B cell (primary cell): Measurements from ENCODE around the gene FSCN2. TPM values are rescaled to one million over a fixed set of nuclear protein-coding genes. Genes with fewer than 3 reads are reported as not detected.

Experiments used
- ATAC-seq: fragments of 200-7000 bp; cut with Tn5 transposase; one replicate; pipeline ENCODE4 v1.10.0; 2021; ENCODE audit warnings: low read depth, mild to moderate bottlenecking, moderate number of reproducible peaks, moderate library complexity
- CTCF ChIA-PET: fragments of 350-600 bp; sonication (Branson Sonifier 250); formaldehyde crosslinking; loops from one replicate; lab custom pipeline; 2021; ENCODE audit warnings: antibody characterized with exemption, inconsistent platforms; lab: Charles Lee
- POLR2A ChIA-PET: fragments of 350-600 bp; sonication (Branson Sonifier 250); formaldehyde crosslinking; loops from one replicate; lab custom pipeline; 2021; ENCODE audit warnings: antibody characterized with exemption; lab: Charles Lee
- DNase-seq: peaks from one replicate; pipeline ENCODE4 v3.0.0; 2013
- H2AFZ ChIP-seq: 2 replicates; pipeline ENCODE4 v1.6.1; 2012; ENCODE audit warnings: mild to moderate bottlenecking, low read depth, low read length; ENCODE audit not compliant: insufficient read depth, poor library complexity, severe bottlenecking
- H3K27ac ChIP-seq, 2 donors: 1 replicate in 1 of 2; 2 replicates in 1 of 2; pipeline ENCODE4 v1.5.1; 2012 to 2013; ENCODE audit warnings: low read length in 2 of 2, mild to moderate bottlenecking in 2 of 2, moderate library complexity in 1 of 2
- H3K27me3 ChIP-seq, 4 experiments: fragments of 200-600 bp in 1 of 4; sonication (generic) in 1 of 4; replicated peaks in 1 of 4; 1 replicate in 2 of 4; 2 replicates in 2 of 4; pipeline versions ENCODE4 v1.6.1 to v1.7.0; 2013 to 2016; ENCODE audit warnings: low read length in 3 of 4, mild to moderate bottlenecking in 2 of 4, mixed read lengths in 1 of 4, moderate library complexity in 1 of 4; ENCODE audit not compliant: insufficient read depth in 4 of 4, control insufficient read depth in 3 of 4; ENCODE audit errors: control extremely low read depth in 1 of 4
- H3K36me3 ChIP-seq, 2 experiments: replicated peaks in 1 of 2; 1 replicate in 1 of 2; 2 replicates in 1 of 2; pipeline versions ENCODE4 v1.6.1 to v1.7.1; 2013; ENCODE audit warnings: low read length in 1 of 2; ENCODE audit not compliant: insufficient read depth in 2 of 2, control insufficient read depth in 1 of 2; ENCODE audit errors: control extremely low read depth in 1 of 2, extremely low read depth in 1 of 2
- H3K4me1 ChIP-seq, 2 donors: fragments of 200-600 bp in 1 of 2; sonication (generic) in 1 of 2; 1 replicate in 1 of 2; 2 replicates in 1 of 2; pipeline versions ENCODE4 v1.5.1 to v1.6.1; 2013 to 2017; ENCODE audit warnings: low read length in 2 of 2; ENCODE audit not compliant: control insufficient read depth in 2 of 2, insufficient read depth in 2 of 2
- H3K4me2 ChIP-seq: replicated peaks from 2 replicates; pipeline ENCODE3; 2012; ENCODE audit warnings: mild to moderate bottlenecking, low read depth, low read length; ENCODE audit not compliant: poor library complexity, severe bottlenecking
- H3K4me3 ChIP-seq, 5 experiments: fragments of 200-600 bp in 1 of 5; sonication (generic) in 1 of 5; 1 replicate in 3 of 5; 2 replicates in 2 of 5; pipeline versions ENCODE4 v1.5.1 to v1.7.0; 2011 to 2016; ENCODE audit warnings: low read length in 4 of 5, mild to moderate bottlenecking in 4 of 5, low read depth in 2 of 5, control low read depth in 1 of 5, moderate library complexity in 1 of 5; ENCODE audit not compliant: insufficient read depth in 1 of 5; ENCODE audit errors: control extremely low read depth in 1 of 5, extremely low read depth in 1 of 5
- H3K79me2 ChIP-seq: fragments of 200-600 bp; sonication (generic); one replicate; pipeline ENCODE4 v1.6.0; 2016; ENCODE audit warnings: low read length; ENCODE audit not compliant: control insufficient read depth, insufficient read depth
- H3K9ac ChIP-seq: fragments of 200-600 bp; sonication (generic); 2 replicates; pipeline ENCODE4 v1.6.1; 2017; ENCODE audit warnings: mild to moderate bottlenecking, low read length, moderate library complexity
- H3K9me3 ChIP-seq, 3 donors: one replicate each; pipeline versions ENCODE4 v1.6.1 to v1.7.1; 2013; ENCODE audit warnings: low read length in 2 of 3; ENCODE audit not compliant: control insufficient read depth in 2 of 3, insufficient read depth in 1 of 3; ENCODE audit errors: control extremely low read depth in 1 of 3
- H4K20me1 ChIP-seq: 2 replicates; pipeline ENCODE4 v1.6.0; 2012; ENCODE audit warnings: mild to moderate bottlenecking, low read length; ENCODE audit not compliant: insufficient read depth, control insufficient read depth, poor library complexity, severe bottlenecking
- H3K27ac Mint-ChIP-seq: one replicate; pipeline ENCODE4 v1.8.0; 2021; ENCODE audit warnings: mixed read lengths
- H3K27me3 Mint-ChIP-seq: one replicate; pipeline ENCODE4 v1.8.0; 2021; ENCODE audit warnings: mixed read lengths
- H3K4me1 Mint-ChIP-seq: one replicate; pipeline ENCODE4 v1.8.0; 2021; ENCODE audit warnings: mixed read lengths
- H3K4me3 Mint-ChIP-seq: one replicate; pipeline ENCODE4 v1.8.0; 2021; ENCODE audit warnings: mixed read lengths
- H3K9me3 Mint-ChIP-seq: one replicate; pipeline ENCODE4 v1.8.0; 2022; ENCODE audit warnings: mixed read lengths; ENCODE audit not compliant: insufficient read depth
- CTCF ChIP-seq: fragments of 200-600 bp; IDR thresholded peaks from one replicate; pipeline ENCODE4 v1.8.0; 2022; ENCODE audit warnings: antibody characterized with exemption, mild to moderate bottlenecking
- EZH2 ChIP-seq: IDR thresholded peaks from 2 replicates; pipeline ENCODE4 v1.6.1; 2012; ENCODE audit warnings: borderline replicate concordance, low read depth, mild to moderate bottlenecking, moderate library complexity, low read length; ENCODE audit not compliant: insufficient read depth, poor library complexity, severe bottlenecking
- WGBS: methylation state at CpG from one replicate; pipeline ENCODE4 v1.1.5; 2013; ENCODE audit warnings: missing lambda C conversion rate; ENCODE audit not compliant: insufficient coverage; 5-methylcytosine and 5-hydroxymethylcytosine counted together
- intact Hi-C: fragments of 100-400 bp; cut with micrococcal nuclease; formaldehyde crosslinking; loops from one replicate; pipeline ENCODE4 v1.10.0; 2022
- polyA plus RNA-seq: library from polyadenylated mRNA; depleted of rRNA; stranded (reverse); fragments of >200 nt; gene quantifications from 2 replicates; pipeline ENCODE4 v1.2.3, GENCODE V29; 2012
- total RNA-seq, 2 donors: library from RNA; stranded (reverse); fragments of 120-200 nt in 1 of 2; gene quantifications; 1 replicate in 1 of 2; 2 replicates in 1 of 2; pipeline versions ENCODE4 v1.2.3 to v1.2.4, GENCODE V29; 2013 to 2022

FSCN2 gene
- total and polyA plus RNA-seq, 2 donors (not counting 1 experiment from before 2014, with no cell fraction given), result 6.3 to 12.0 TPM

DNA sequence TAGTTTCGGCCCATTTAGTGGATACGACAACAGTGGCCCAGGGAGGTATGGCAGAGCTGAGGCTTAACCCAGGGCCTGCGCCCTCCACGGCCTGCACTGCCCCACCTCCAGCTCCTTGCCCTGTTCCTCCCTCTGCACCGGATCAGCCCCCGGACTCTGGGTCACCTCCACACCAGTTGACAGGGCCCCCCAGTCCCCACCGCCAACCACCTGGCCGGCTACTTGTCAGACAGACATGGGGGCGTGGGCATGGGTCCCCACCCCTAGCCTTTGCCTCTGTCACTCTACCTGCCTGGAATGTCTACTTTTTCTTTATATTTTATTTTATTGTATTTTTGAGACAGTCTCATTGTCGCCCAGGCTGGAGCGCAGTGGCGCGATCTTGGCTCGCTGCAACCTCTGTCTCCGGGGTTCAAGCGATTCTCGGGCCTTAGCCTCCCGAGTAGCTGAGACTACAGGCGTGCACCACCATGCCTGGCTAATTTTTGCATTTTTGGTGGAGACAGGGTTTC is 12.6 kb upstream of the FSCN2 start:
- peaks cover 0 to 22% of the 10 kb centered on the region in 2 experiments for H3K36me3 ChIP-seq
- peaks cover 45 to 69% of the 10 kb centered on the region in 2 donors for H3K4me1 ChIP-seq
- H3K27ac ChIP-seq, result peak overlapping the region; percentile 97 to 98
- TF ChIP-seq EZH2 (no peak), CTCF (no peak)
- Mint-ChIP-seq H3K27me3 (no peaks in the 10 kb centered on the region), H3K4me3 (peak overlapping the region; percentile 98), H3K9me3 (no peaks in the 10 kb centered on the region), H3K4me1 (peaks cover 61% of the 10 kb centered on the region), H3K27ac (peak overlapping the region; percentile 99)
- no peak overlapping the region for H2AFZ ChIP-seq
- no peak for ATAC-seq
- H4K20me1 ChIP-seq, result peaks cover 20% of the 10 kb centered on the region
- no peaks in the 10 kb centered on the region for H3K9me3 ChIP-seq
- H3K27me3 ChIP-seq, result no peaks in the 10 kb centered on the region
- peaks cover 66% of the 10 kb centered on the region for H3K79me2 ChIP-seq
- H3K4me3 ChIP-seq, result peak overlapping the region; percentile 61 to 94 (median 76)
- ChIA-PET CTCF (interaction anchor here (0.9 to 4.4 kb wide), 10 partner anchors 15 to 224 kb away, joined by 3 to 25 read pairs (median 4); partner anchors contain the start of gene FAAP100), POLR2A (interaction anchor here (0.6 to 4.8 kb wide), 5 partner anchors 27 to 605 kb away, joined by 3 to 33 read pairs (median 3); partner anchors contain the start of gene FAAP100)
- H3K4me2 ChIP-seq, result peak overlapping the region; percentile 99
- intact Hi-C loops, result loop anchor here (5.0 to 10.0 kb wide), 4 partner anchors 221 to 1253 kb away; partner anchors contain the start of genes P4HB, RNF213 and SLC38A10
- 26% methylated on average over 16 of the region's 19 CpGs for WGBS
- peak overlapping the region; percentile 87 for H3K9ac ChIP-seq
- DNase-seq, result no peak

DNA sequence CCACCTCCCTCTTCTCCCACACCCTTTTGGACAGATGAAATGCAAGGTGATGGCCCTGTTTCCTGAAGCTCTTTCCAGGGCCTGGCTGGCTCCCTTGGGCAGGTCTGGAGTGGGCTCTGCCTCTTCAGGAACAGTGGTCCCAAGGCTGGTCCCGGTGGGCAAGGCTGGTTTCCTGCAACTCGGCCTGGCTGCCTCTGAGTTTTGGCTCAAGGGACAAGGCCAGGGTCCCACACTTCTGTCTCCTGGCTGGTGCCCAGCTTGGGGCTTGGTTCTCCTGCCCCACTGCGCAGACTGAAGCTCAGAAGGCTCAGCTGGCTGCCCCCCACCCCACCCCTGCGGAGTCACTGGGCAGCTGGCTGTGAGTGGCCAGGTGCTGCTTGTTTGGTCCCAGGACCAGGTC is 11.7 kb upstream of the FSCN2 start:
- TF ChIP-seq EZH2, result no peak
- WGBS, result 66% methylated on average over 4 of the region's 4 CpGs
- Histone ChIP-seq H3K4me1 (peaks cover 40 to 60% of the 10 kb centered on the region in 2 donors), H3K4me2 (peak overlapping the region; percentile 99), H3K27ac (peak overlapping the region; percentile 97 to 98), H3K4me3 (peak overlapping the region; percentile 61 to 94 (median 76)), H4K20me1 (peaks cover 12% of the 10 kb centered on the region), H3K27me3 (no peaks in the 10 kb centered on the region), H3K9ac (peak overlapping the region; percentile 87), H3K79me2 (peaks cover 58% of the 10 kb centered on the region), H2AFZ (no peak overlapping the region), H3K36me3 (peaks cover 0 to 14% of the 10 kb centered on the region in 2 experiments), H3K9me3 (no peaks in the 10 kb centered on the region)
- peaks cover 55% of the 10 kb centered on the region for H3K4me1 Mint-ChIP-seq
- no peak for ATAC-seq
- H3K27ac Mint-ChIP-seq, result peak overlapping the region; percentile 99
- ChIA-PET CTCF (interaction anchor here (0.8 to 4.4 kb wide), 8 partner anchors 9 to 224 kb away, joined by 3 to 25 read pairs (median 6); partner anchors contain the start of gene FAAP100), POLR2A (interaction anchor here (0.6 to 4.8 kb wide), 3 partner anchors 35 to 606 kb away, joined by 3 to 33 read pairs (median 5); partner anchors contain the start of gene FAAP100)
- no peaks in the 10 kb centered on the region for H3K9me3 Mint-ChIP-seq
- intact Hi-C loops, result loop anchor here (5.0 to 10.0 kb wide), 4 partner anchors 222 to 1254 kb away; partner anchors contain the start of genes P4HB, RNF213 and SLC38A10
- peak overlapping the region; percentile 98 for H3K4me3 Mint-ChIP-seq
- no peaks in the 10 kb centered on the region for H3K27me3 Mint-ChIP-seq
- no peak for DNase-seq
